DND-41 (cell line): Measurements from ENCODE around the gene PRPF38B.

Source experiments
- CTCF ChIP-seq: IDR thresholded peaks from 2 replicates; pipeline ENCODE4 v1.5.1; 2012; ENCODE audit warnings: borderline replicate concordance, low read length, moderate library complexity, mild to moderate bottlenecking; ENCODE audit not compliant: poor library complexity, severe bottlenecking; ENCODE audit errors: extremely low read depth
- EZH2 ChIP-seq: IDR thresholded peaks from 3 replicates; pipeline ENCODE4 v1.6.1; 2012; ENCODE audit warnings: borderline replicate concordance, low read depth, mild to moderate bottlenecking, moderate library complexity, low read length, inconsistent platforms; ENCODE audit not compliant: severe bottlenecking

GRCh38 chr1:108704496-108704895, 12.4 kb downstream of the PRPF38B start:
- no peak for TF ChIP-seq CTCF
- TF ChIP-seq EZH2, result no peak
